ENCODE measurements around the gene TOP2B. TPM values are rescaled to one million over a fixed set of nuclear protein-coding genes. Genes with fewer than 3 reads are reported as not detected.

The TOP2B gene
- total RNA-seq, 1 donor from 2014 or later, result 20.0 TPM

DNA sequence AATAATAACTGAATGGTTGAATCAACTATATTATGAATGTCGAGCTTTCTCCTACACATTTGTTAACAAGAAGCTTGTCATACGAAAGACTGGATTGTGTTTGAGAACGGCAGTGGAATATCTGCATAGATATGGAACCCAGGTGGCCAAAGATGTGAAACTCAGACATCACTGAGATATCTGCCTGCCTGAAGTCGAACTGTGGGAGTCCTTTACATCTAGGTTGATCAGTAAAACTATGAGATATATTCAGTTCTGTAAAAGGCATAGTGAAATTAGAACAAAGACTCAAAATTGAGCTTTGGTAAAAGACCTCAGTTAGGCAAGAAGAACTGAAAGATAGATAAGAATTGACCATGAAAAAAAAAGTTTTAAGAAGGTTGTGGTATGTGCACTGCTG is 41.5 kb upstream of the TOP2B start:
- DNase-seq (ENCODE audit: low spot score in 2 of 2), result no peak
- no peaks in the 10 kb centered on the region for H3K9me3 ChIP-seq
- no peak overlapping the region for H3K27ac ChIP-seq
- H3K4me3 ChIP-seq, result no peak overlapping the region
- intact Hi-C loops (cut with DNase I), result no loop called here
- no peaks in the 10 kb centered on the region for H3K27me3 ChIP-seq
- H3K4me1 ChIP-seq, result no peaks in the 10 kb centered on the region
- TF ChIP-seq, protein P1, sequence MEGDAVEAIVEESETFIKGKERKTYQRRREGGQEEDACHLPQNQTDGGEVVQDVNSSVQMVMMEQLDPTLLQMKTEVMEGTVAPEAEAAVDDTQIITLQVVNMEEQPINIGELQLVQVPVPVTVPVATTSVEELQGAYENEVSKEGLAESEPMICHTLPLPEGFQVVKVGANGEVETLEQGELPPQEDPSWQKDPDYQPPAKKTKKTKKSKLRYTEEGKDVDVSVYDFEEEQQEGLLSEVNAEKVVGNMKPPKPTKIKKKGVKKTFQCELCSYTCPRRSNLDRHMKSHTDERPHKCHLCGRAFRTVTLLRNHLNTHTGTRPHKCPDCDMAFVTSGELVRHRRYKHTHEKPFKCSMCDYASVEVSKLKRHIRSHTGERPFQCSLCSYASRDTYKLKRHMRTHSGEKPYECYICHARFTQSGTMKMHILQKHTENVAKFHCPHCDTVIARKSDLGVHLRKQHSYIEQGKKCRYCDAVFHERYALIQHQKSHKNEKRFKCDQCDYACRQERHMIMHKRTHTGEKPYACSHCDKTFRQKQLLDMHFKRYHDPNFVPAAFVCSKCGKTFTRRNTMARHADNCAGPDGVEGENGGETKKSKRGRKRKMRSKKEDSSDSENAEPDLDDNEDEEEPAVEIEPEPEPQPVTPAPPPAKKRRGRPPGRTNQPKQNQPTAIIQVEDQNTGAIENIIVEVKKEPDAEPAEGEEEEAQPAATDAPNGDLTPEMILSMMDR (IDR thresholded peaks at IDR 0.05), result no peak
- no peaks in the 10 kb centered on the region for H3K36me3 ChIP-seq

DNA sequence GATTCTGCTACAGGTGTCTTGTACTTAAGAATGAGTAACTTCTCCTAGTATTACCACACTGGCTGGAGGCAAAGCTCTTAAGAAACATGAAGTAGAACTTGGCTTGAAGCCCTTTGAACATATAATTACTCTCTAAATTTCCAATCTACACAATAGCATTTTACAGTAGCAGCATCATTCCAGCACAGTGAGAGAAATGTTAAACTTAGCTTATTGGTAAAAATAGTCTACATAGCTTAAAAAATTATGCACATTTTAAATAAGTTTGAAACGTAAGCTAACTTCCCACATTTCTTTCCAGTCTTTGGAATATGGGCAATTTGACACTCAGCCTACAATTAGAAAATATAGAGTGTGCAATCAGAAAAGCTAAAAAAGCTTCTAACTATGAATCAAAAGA is 32.8 kb upstream of the TOP2B start:
- no peaks in the 10 kb centered on the region for H3K9me3 ChIP-seq
- no peaks in the 10 kb centered on the region for H3K36me3 ChIP-seq
- intact Hi-C loops (cut with DNase I), result no loop called here
- H3K4me3 ChIP-seq, result no peak overlapping the region
- H3K4me1 ChIP-seq, result no peaks in the 10 kb centered on the region
- TF ChIP-seq, protein P1 (IDR thresholded peaks at IDR 0.05), result no peak
- no peak for DNase-seq (ENCODE audit: low spot score in 2 of 2)
- H3K27me3 ChIP-seq, result no peaks in the 10 kb centered on the region
- no peak overlapping the region for H3K27ac ChIP-seq

DNA sequence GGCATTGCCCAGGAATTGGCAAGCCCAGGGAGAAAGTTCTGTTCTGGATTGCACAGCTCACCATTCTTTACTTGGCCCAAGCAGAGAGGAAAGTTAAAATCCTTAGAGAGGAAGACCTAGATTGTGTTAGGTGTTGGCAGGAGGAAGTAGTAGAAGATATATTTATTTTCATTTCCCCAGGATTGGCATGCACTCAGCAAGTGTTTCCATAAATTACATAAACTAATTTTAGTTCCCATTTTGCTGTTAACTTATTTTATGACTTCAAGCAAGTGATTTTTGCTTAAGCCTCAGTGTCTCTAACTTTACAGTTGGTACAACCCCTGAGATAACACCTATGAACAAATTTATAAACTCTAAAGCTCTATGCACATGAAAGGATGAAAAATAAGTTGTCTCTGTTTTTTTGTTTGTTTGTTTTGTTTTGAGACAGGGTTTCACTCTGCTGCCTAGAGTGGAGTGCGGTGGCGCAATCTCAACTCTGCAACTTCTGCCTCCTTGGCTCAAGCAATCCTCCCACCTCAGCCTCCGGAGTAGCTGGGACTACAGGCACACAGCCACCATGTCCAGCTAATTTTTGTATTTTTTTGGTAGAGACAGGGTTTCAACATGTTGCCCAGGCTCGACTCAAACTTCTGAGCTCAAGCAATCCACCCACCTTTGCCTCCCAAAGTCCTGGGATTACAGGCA is 31.2 kb upstream of the TOP2B start:
- H3K27me3 ChIP-seq, result no peaks in the 10 kb centered on the region
- intact Hi-C loops (cut with DNase I), result no loop called here
- no peak overlapping the region for H3K27ac ChIP-seq
- H3K36me3 ChIP-seq, result no peaks in the 10 kb centered on the region
- TF ChIP-seq, protein P1 (IDR thresholded peaks at IDR 0.05), result no peak
- H3K9me3 ChIP-seq, result no peaks in the 10 kb centered on the region
- no peaks in the 10 kb centered on the region for H3K4me1 ChIP-seq
- no peak for DNase-seq (ENCODE audit: low spot score in 2 of 2)
- no peak overlapping the region for H3K4me3 ChIP-seq

DNA sequence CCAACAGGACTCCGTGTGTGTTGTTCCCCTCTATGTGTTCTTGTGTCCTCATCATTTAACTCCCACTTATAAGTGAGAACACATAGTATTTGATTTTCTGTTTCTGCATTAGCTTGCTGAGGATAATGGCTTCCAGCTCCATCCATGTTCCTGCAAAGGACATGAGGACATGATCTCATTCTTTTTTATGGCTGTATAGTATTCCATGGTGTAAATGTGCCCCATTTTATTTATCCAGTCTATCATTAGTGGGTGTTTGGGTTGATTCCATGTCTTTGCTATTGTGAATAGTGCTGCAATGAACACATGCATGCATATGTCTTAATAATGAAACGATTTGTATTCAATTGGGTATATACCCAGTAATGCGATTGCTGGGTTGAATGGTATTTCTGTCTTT is 28.5 kb upstream of the TOP2B start:
- Histone ChIP-seq H3K4me1 (no peaks in the 10 kb centered on the region), H3K27ac (no peak overlapping the region), H3K36me3 (no peaks in the 10 kb centered on the region), H3K4me3 (no peak overlapping the region), H3K9me3 (no peaks in the 10 kb centered on the region), H3K27me3 (no peaks in the 10 kb centered on the region)
- TF ChIP-seq, protein P1 (IDR thresholded peaks at IDR 0.05), result no peak
- no peak for DNase-seq (ENCODE audit: low spot score in 2 of 2)
- intact Hi-C loops (cut with DNase I), result no loop called here

DNA sequence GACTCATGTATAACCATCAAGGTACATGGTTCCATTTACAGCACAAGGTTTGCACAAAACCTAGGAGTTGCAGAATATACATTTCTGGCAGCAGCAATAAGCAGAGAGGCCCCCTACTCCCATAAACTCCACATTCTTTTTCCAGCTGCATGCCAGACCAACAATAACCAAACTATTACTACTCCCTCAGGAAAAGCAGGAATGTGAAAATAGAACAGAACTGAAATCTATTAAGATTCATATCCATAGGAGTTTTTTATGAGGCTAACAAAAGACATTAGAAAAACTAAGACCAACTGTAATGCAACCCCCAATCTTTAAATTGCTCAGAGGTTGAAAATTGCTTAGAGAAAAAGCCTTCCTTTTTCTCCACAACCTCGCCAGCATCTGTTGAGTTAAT is 27.6 kb upstream of the TOP2B start:
- TF ChIP-seq, protein P1 (IDR thresholded peaks at IDR 0.05), result no peak
- H3K4me3 ChIP-seq, result no peak overlapping the region
- no peaks in the 10 kb centered on the region for H3K36me3 ChIP-seq
- intact Hi-C loops (cut with DNase I), result no loop called here
- H3K9me3 ChIP-seq, result no peaks in the 10 kb centered on the region
- H3K4me1 ChIP-seq, result no peaks in the 10 kb centered on the region
- no peaks in the 10 kb centered on the region for H3K27me3 ChIP-seq
- DNase-seq (ENCODE audit: low spot score in 2 of 2), result no peak
- H3K27ac ChIP-seq, result no peak overlapping the region

Measured in ascending aorta (tissue), 2 donors.